A673 (cell line): ENCODE results near the gene SRRT. TPM values are rescaled to one million over a fixed set of nuclear protein-coding genes. Genes with fewer than 3 reads are reported as not detected.

ENCODE experiments used
- BruUV-seq: library from RNA; stranded (reverse); fragments of 400-500 nt; replicated peaks from 2 replicates; lab custom pipeline; 2021; lab: Mats Ljungman, UMichigan
- CTCF ChIA-PET: fragments of 300-600 bp; sonication (Branson Sonifier 250); formaldehyde crosslinking; loops from one replicate; lab custom pipeline; 2022; ENCODE audit warnings: antibody characterized with exemption; lab: Charles Lee
- POLR2A ChIA-PET: fragments of 300-600 bp; sonication (Branson Sonifier 250); formaldehyde crosslinking; loops from one replicate; lab custom pipeline; 2022; ENCODE audit warnings: antibody characterized with exemption; ENCODE audit not compliant: low non-redundant PET; lab: Charles Lee
- DNase-seq: peaks from one replicate; pipeline ENCODE4 v3.0.0-alpha.2; 2015; ENCODE audit warnings: low spot score
- H3K27ac ChIP-seq: fragments of 200-600 bp; sonication (generic); 2 replicates; pipeline ENCODE4 v1.5.1; 2016; ENCODE audit warnings: mixed run types, low read depth, mild to moderate bottlenecking, mixed read lengths, antibody characterized with exemption, low read length; ENCODE audit not compliant: poor library complexity, severe bottlenecking
- H3K27me3 ChIP-seq: fragments of 200-600 bp; sonication (generic); replicated peaks from 2 replicates; pipeline ENCODE4 v1.6.1; 2017; ENCODE audit warnings: mixed run types, low read depth, mild to moderate bottlenecking, mixed read lengths, antibody characterized with exemption, low read length; ENCODE audit not compliant: insufficient read depth, poor library complexity
- H3K36me3 ChIP-seq: fragments of 200-600 bp; sonication (generic); 2 replicates; pipeline ENCODE4 v1.6.1; 2016; ENCODE audit warnings: mixed run types, mild to moderate bottlenecking, mixed read lengths, antibody characterized with exemption, low read length; ENCODE audit not compliant: insufficient read depth, poor library complexity, severe bottlenecking
- H3K4me1 ChIP-seq: fragments of 200-600 bp; sonication (generic); 2 replicates; pipeline ENCODE4 v1.6.1; 2017; ENCODE audit warnings: mixed run types, mild to moderate bottlenecking, mixed read lengths, antibody characterized with exemption, low read length; ENCODE audit not compliant: insufficient read depth, poor library complexity, severe bottlenecking
- H3K4me3 ChIP-seq: fragments of 200-600 bp; sonication (generic); 2 replicates; pipeline ENCODE4 v1.5.1; 2016; ENCODE audit warnings: low read depth, mixed run types, mild to moderate bottlenecking, mixed read lengths, low read length; ENCODE audit not compliant: poor library complexity, severe bottlenecking
- H3K9me3 ChIP-seq: fragments of 200-600 bp; sonication (generic); 2 replicates; pipeline ENCODE4 v1.6.1; 2016; ENCODE audit warnings: mixed run types, low read depth, mild to moderate bottlenecking, mixed read lengths, antibody characterized with exemption, low read length; ENCODE audit not compliant: poor library complexity, severe bottlenecking
- EZH2 ChIP-seq: fragments of 200-600 bp; sonication (generic); IDR thresholded peaks from 2 replicates; pipeline ENCODE4 v1.6.1; 2017; ENCODE audit warnings: borderline replicate concordance, low read depth, mild to moderate bottlenecking, mixed read lengths, antibody characterized with exemption, low read length; ENCODE audit not compliant: poor library complexity, severe bottlenecking
- intact Hi-C: fragments of 100-400 bp; cut with micrococcal nuclease; formaldehyde crosslinking; loops from one replicate; pipeline ENCODE4 v1.10.0; 2022; ENCODE audit not compliant: unreplicated experiment
- total RNA-seq: library from RNA; stranded (reverse); gene quantifications from 2 replicates; pipeline ENCODE4 v1.2.3, GENCODE V29; 2021
- TF ChIP-seq, protein P1 (sequence below): fragments of 300-800, 200-600 bp; sonication (generic); conservative IDR thresholded peaks from 2 replicates; pipeline ENCODE4 v1.5.1; 2017; ENCODE audit warnings: low read depth, mild to moderate bottlenecking, antibody characterized with exemption, low read length, moderate library complexity, mixed read lengths

The SRRT gene
- total RNA-seq, 1 experiment from 2014 or later = 277 TPM

DNA sequence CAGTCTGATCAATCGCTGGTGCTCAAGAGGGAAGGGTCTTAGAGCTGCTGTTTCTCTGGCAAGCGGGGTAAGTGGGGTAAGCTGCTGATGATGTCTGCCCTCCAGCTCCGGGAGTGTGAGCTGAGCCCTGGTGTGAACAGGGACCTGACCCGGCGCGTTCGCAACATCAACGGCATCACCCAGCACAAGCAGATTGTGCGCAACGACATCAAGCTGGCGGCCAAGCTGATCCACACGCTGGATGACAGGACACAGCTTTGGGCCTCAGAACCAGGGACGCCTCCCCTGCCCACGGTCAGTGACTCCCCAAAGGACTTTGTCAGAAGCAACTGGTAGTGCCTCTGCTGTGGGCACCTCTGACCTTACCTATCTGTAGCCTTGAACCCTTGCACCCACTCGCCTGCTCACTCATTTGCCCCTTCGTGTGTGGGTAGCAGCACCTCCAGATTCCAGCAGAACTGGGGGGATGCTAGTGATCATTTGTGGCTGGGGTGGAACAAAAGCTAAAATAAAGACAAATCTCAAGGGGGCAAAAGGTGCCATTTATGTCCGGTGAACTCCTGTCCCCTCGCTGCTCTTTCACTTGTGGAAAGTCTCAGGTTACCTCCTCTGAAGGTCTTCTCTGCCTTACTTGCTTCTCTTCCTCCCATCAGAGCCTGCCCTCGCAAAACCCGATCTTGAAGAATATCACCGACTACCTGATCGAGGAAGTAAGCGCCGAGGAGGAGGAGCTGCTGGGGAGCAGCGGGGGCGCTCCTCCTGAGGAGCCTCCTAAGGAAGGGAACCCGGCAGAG lies 11.4 kb downstream of the SRRT start:
- no peak overlapping the region for H3K4me3 ChIP-seq
- no peaks in the 10 kb centered on the region for H3K27me3 ChIP-seq
- H3K4me1 ChIP-seq = peaks cover 24% of the 10 kb centered on the region
- no TSS peak for BruUV-seq
- POLR2A ChIA-PET = interaction anchor here (0.6 to 2.1 kb wide), 2 partner anchors 11 to 22 kb away, joined by 3 to 4 read pairs; partner anchors contain the start of gene SRRT
- no peak for TF ChIP-seq EZH2
- TF ChIP-seq, protein P1, sequence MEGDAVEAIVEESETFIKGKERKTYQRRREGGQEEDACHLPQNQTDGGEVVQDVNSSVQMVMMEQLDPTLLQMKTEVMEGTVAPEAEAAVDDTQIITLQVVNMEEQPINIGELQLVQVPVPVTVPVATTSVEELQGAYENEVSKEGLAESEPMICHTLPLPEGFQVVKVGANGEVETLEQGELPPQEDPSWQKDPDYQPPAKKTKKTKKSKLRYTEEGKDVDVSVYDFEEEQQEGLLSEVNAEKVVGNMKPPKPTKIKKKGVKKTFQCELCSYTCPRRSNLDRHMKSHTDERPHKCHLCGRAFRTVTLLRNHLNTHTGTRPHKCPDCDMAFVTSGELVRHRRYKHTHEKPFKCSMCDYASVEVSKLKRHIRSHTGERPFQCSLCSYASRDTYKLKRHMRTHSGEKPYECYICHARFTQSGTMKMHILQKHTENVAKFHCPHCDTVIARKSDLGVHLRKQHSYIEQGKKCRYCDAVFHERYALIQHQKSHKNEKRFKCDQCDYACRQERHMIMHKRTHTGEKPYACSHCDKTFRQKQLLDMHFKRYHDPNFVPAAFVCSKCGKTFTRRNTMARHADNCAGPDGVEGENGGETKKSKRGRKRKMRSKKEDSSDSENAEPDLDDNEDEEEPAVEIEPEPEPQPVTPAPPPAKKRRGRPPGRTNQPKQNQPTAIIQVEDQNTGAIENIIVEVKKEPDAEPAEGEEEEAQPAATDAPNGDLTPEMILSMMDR = no peak
- H3K36me3 ChIP-seq = peaks cover 75% of the 10 kb centered on the region
- CTCF ChIA-PET = interaction anchor here (0.6 to 1.0 kb wide), 2 partner anchors 85 to 181 kb away, joined by 3 to 5 read pairs; no protein-coding TSS in a partner anchor
- DNase-seq = no peak
- H3K9me3 ChIP-seq = no peaks in the 10 kb centered on the region
- peak overlapping the region; percentile 23 for H3K27ac ChIP-seq
- intact Hi-C loops = no loop called here

DNA sequence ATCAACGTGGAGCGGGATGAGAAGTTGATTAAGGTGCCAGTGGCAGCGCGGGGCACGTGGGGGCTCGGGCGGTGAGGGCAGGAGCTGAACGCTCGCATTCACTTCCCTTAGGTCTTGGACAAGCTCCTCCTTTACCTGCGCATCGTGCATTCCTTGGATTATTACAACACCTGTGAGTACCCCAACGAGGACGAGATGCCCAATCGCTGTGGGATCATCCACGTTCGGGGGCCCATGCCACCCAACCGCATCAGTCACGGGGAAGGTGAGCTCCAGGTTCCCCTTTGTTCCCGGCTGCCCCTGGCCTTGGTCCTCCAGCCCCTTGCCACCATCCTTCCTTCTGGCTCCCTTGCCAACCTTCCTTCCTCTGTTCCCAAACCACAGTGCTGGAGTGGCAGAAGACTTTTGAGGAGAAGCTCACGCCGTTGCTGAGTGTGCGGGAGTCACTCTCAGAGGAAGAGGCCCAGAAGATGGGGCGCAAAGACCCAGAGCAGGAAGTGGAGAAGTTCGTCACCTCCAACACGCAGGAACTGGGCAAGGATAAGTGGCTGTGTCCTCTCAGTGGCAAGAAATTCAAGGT lies 12.1 kb downstream of the SRRT start:
- Histone ChIP-seq H3K27ac (no peak overlapping the region), H3K9me3 (no peaks in the 10 kb centered on the region), H3K4me1 (peaks cover 24% of the 10 kb centered on the region), H3K4me3 (no peak overlapping the region), H3K36me3 (peaks cover 68% of the 10 kb centered on the region), H3K27me3 (no peaks in the 10 kb centered on the region)
- intact Hi-C loops = no loop called here
- TF ChIP-seq EZH2 = no peak
- TF ChIP-seq, protein P1 = no peak
- DNase-seq = no peak
- ChIA-PET POLR2A (interaction anchor here (0.6 to 2.1 kb wide), 3 partner anchors 12 to 181 kb away, joined by 3 to 6 read pairs (median 4); partner anchors contain the start of genes POP7 and SRRT), CTCF (interaction anchor here (0.6 to 1.0 kb wide), 2 partner anchors 86 to 182 kb away, joined by 3 to 5 read pairs; no protein-coding TSS in a partner anchor)
- BruUV-seq = no TSS peak

DNA sequence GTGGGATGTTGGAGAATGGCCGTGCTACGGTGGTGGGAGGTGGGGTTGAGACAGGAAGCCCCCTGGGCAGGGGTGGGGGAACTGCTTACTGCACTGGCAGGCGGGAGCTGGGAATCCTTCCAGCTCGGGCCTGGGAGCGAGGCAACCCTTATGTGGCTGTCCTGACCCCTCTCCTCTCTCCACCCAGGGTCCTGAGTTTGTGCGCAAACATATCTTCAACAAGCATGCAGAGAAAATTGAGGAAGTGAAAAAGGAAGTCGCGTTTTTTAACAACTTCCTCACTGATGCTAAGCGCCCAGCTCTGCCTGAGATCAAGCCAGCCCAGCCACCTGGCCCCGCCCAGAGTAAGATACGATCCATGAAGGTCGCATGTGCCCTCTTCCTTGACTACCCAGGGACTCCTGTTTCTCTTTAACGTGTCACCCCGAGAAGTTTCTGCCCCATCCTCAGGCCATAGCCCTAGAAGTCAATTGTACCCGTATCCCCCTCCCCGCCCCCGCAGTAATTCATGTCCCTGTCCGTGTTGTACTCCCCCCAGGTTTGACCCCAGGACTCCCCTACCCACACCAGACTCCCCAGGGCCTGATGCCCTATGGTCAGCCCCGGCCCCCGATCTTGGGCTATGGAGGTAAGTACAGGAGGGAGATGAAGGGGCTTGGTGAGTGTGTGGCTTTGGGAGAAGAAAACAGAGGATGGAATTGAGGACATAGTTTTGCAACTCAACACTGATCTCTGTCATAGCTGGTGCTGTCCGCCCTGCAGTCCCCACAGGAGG lies 12.8 kb downstream of the SRRT start:
- no peaks in the 10 kb centered on the region for H3K27me3 ChIP-seq
- peak overlapping the region; percentile 56 for H3K4me3 ChIP-seq
- peak overlapping the region; percentile 77 for H3K27ac ChIP-seq
- peaks cover 61% of the 10 kb centered on the region for H3K36me3 ChIP-seq
- no peaks in the 10 kb centered on the region for H3K9me3 ChIP-seq
- intact Hi-C loops = no loop called here
- TSS peak; percentile 81 for BruUV-seq
- ChIA-PET CTCF (interaction anchor here (0.5 to 1.0 kb wide), 2 partner anchors 172 to 183 kb away, joined by 3 to 4 read pairs; no protein-coding TSS in a partner anchor), POLR2A (interaction anchor here (0.7 to 2.1 kb wide), 2 partner anchors 13 to 182 kb away, joined by 4 to 6 read pairs; partner anchors contain the start of genes POP7 and SRRT)
- H3K4me1 ChIP-seq = peaks cover 24% of the 10 kb centered on the region
- TF ChIP-seq, protein P1 = no peak
- no peak for TF ChIP-seq EZH2
- DNase-seq = peak; percentile 52
